ENCODE results near the gene FAM187B.

DNA sequence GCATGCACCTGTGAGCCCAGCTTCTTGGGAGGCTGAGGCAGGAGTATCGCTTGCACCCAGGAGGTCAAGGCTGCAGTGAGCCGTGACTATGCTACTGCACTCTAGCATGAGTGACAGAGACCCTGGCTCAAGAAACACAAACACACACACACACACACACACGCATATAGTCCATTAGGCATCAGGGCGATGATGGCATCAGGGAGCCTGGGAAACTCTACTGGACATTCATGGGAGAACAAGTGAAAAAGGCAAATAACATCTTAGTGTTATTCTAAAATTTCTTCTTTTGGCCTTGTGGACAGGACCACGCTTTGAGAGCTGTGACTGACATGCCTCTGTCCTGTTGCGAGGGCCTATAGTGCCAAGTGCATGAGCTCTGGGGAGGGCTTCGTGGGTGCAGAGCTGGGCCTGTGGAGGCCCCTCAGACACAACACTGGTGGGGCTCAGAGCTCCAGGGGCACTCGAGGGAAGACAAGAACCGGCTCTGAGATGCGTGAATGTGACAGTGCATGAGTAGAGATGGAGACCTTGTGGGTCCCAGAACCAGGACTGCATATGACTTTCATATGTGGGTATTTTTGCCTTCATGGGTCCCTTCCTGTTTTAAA, 32.3 kb upstream of the FAM187B start:
- TF ChIP-seq, protein P1, sequence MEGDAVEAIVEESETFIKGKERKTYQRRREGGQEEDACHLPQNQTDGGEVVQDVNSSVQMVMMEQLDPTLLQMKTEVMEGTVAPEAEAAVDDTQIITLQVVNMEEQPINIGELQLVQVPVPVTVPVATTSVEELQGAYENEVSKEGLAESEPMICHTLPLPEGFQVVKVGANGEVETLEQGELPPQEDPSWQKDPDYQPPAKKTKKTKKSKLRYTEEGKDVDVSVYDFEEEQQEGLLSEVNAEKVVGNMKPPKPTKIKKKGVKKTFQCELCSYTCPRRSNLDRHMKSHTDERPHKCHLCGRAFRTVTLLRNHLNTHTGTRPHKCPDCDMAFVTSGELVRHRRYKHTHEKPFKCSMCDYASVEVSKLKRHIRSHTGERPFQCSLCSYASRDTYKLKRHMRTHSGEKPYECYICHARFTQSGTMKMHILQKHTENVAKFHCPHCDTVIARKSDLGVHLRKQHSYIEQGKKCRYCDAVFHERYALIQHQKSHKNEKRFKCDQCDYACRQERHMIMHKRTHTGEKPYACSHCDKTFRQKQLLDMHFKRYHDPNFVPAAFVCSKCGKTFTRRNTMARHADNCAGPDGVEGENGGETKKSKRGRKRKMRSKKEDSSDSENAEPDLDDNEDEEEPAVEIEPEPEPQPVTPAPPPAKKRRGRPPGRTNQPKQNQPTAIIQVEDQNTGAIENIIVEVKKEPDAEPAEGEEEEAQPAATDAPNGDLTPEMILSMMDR (IDR thresholded peaks at IDR 0.05; ENCODE audit: low read depth, low read length), result no peak
- TF ChIP-seq POLR2A (IDR thresholded peaks at IDR 0.05; ENCODE audit: extremely low read depth, insufficient read length), result no peak
- TF ChIP-seq, protein P2, sequence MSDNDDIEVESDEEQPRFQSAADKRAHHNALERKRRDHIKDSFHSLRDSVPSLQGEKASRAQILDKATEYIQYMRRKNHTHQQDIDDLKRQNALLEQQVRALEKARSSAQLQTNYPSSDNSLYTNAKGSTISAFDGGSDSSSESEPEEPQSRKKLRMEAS (IDR thresholded peaks at IDR 0.05; ENCODE audit: low read depth, low read length), result no peak

Data from NB4 (cell line).